Activated CD8-positive, alpha-beta memory T cell treated with anti-CD3 and anti-CD28 coated beads, Interleukin-2, amount 50 U/mL, for 24 hours (primary cell): Measurements from ENCODE around the gene CHCHD10.

Experiments used
- DNase-seq: peaks from one replicate; pipeline ENCODE4 v3.0.0-alpha.2; 2020; ENCODE audit errors: extremely low read depth

CHCHD10 gene

DNA sequence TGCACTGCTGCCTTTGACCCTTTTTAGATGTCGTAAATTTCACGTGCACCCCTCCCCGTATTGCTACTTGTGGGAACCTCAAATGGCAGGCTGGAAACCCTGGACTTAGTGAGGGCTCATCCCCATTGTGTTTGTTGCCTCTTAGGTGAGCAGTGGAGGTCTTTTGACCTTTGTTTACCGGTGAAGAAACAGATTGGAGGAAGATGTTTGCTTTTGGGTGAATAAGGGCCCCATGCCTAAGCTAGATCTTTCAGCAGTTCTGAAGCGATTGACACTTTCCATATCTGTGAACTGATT lies 19.8 kb upstream of the CHCHD10 start:
- DNase-seq = no peak

GRCh38 chr22:23786752-23787599 lies 19.2 kb upstream of the CHCHD10 start, which contains the start of gene SMARCB1:
Gene SMARCB1 (plus strand): TSS chr22:23786966. CDS start chr22:23787170, 204 bp downstream.
- DNase-seq = peak; percentile 68

GRCh38 chr22:23786261-23786710 lies 18.5 kb upstream of the CHCHD10 start:
- DNase-seq = no peak

GRCh38 chr22:23784215-23784732 lies 16.5 kb upstream of the CHCHD10 start:
- no peak for DNase-seq

DNA sequence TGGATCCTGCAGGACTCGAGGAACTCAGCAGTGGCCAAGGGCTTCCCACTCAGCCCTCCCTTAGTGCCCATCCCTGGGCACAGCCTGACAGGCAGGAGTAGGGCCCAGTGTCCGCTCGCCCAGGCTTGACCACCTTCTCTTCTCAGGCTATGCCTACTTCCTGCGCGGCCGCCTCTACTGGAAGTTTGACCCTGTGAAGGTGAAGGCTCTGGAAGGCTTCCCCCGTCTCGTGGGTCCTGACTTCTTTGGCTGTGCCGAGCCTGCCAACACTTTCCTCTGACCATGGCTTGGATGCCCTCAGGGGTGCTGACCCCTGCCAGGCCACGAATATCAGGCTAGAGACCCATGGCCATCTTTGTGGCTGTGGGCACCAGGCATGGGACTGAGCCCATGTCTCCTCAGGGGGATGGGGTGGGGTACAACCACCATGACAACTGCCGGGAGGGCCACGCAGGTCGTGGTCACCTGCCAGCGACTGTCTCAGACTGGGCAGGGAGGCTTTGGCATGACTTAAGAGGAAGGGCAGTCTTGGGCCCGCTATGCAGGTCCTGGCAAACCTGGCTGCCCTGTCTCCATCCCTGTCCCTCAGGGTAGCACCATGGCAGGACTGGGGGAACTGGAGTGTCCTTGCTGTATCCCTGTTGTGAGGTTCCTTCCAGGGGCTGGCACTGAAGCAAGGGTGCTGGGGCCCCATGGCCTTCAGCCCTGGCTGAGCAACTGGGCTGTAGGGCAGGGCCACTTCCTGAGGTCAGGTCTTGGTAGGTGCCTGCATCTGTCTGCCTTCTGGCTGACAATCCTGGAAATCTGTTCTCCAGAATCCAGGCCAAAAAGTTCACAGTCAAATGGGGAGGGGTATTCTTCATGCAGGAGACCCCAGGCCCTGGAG lies 15.7 kb upstream of the CHCHD10 start:
- no peak for DNase-seq

GRCh38 chr22:23782703-23783102 lies 14.9 kb upstream of the CHCHD10 start:
- no peak for DNase-seq

GRCh38 chr22:23782252-23782651 lies 14.5 kb upstream of the CHCHD10 start:
- no peak for DNase-seq

- no peak for DNase-seq
Observed at GRCh38 chr22:23781511-23782183, 13.9 kb upstream of the CHCHD10 start.

GRCh38 chr22:23781065-23781464 lies 13.3 kb upstream of the CHCHD10 start:
- no peak for DNase-seq

DNA sequence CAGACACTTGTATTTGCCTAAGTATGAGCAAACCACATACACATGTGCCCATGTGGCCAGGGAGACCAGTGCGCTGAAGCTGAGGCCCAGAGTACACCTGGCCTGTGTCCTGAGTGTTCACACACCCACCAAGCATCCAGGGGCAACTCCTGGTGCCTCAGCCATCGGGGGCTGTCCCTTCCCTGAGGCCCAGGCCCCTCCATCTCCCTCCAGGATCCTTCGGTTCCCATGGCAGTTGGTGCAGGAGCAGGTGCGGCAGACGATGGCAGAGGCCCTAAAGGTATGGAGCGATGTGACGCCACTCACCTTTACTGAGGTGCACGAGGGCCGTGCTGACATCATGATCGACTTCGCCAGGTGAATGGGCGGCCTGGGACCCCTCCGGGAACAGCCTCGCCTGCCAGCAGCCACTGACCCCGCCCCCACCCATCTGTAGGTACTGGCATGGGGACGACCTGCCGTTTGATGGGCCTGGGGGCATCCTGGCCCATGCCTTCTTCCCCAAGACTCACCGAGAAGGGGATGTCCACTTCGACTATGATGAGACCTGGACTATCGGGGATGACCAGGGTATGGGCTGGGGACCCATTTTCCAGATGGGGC lies 12.5 kb upstream of the CHCHD10 start:
- no peak for DNase-seq

- DNase-seq = no peak
Observed at GRCh38 chr22:23779731-23780130, 12.0 kb upstream of the CHCHD10 start.

DNA sequence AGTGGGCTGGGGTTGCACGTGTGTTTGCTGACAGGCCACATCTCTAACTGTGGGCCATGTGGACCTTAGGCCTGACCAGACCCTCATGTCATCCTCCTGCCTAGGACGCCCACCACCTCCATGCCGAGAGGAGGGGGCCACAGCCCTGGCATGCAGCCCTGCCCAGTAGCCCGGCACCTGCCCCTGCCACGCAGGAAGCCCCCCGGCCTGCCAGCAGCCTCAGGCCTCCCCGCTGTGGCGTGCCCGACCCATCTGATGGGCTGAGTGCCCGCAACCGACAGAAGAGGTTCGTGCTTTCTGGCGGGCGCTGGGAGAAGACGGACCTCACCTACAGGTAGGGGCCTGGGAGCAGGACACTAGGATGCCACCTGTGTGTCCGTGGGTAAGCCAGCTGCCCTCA lies 11.3 kb upstream of the CHCHD10 start:
- DNase-seq = no peak

- no peak for DNase-seq
Observed at GRCh38 chr22:23778577-23778900, 10.8 kb upstream of the CHCHD10 start.

- no peak for DNase-seq
Observed at GRCh38 chr22:23777776-23778576, 10.2 kb upstream of the CHCHD10 start.

DNA sequence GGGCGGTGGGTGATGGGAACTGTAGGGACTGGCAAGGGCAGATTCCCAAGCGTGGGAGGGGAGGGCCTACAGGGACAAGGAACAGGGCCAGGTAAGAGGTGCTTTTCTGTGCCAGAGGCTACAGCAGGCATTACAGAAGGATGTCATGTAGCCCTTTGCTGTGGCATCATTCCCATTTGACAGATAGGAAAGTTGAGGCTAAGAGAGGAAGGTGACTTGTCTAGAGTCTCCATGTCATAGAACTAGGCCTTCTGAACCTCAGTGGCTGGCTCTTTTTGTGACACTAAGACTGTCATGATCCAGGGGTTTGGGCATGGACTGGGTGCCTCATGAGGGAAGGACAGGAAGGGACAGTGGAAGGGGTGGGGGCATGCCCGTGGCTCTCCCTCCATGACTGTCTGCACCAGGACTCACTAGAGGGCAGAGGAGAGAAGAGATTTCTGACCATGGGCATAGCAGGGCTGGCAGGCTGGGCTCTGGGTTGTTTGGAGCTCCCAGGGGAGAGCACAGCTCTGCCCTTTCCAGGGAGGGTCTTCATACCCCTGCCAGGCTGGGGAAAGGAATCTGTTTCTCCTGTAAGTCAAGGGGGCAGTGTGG lies 8.1 kb upstream of the CHCHD10 start:
- no peak for DNase-seq

- no peak for DNase-seq
Observed at GRCh38 chr22:23774922-23775436, 7.2 kb upstream of the CHCHD10 start.

DNA sequence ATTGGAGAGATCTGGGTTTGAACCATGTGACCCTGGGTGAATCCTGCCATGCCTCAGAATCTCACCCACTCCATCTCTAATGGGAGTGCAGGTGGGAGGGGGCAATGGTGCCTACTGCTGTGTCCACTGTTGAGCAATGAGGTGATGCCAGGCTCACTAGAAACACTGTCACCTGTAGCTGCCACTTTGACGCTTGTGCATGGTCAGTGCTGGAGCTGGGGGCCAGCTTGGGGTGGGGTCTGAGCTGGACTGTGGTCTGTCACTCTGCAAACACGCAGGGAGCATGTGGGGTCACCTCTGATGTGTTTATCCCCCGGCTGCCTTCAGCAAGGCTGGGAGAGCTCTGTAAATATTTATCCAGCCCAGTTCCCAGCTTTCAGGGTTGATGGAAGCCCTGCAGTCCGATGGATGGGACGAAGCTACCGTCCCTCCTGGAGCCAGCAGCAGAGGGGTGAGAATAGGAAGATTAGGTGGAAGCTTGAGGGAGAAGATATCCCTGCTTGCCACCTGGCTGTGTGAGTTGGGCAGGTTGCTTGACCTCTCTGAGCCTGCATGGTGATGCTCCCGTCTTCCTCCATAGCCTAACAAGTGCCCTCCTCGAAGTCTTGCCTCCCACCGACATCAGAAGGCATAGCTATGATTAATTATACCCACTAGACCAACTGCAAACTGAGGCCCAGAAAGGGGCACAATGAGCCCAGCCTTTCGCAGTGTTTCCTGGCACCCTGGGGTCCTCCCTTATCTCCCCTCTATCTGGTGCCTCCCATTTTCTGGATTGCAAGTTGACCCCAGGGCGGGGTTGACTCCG lies 6.5 kb upstream of the CHCHD10 start:
- no peak for DNase-seq

DNA sequence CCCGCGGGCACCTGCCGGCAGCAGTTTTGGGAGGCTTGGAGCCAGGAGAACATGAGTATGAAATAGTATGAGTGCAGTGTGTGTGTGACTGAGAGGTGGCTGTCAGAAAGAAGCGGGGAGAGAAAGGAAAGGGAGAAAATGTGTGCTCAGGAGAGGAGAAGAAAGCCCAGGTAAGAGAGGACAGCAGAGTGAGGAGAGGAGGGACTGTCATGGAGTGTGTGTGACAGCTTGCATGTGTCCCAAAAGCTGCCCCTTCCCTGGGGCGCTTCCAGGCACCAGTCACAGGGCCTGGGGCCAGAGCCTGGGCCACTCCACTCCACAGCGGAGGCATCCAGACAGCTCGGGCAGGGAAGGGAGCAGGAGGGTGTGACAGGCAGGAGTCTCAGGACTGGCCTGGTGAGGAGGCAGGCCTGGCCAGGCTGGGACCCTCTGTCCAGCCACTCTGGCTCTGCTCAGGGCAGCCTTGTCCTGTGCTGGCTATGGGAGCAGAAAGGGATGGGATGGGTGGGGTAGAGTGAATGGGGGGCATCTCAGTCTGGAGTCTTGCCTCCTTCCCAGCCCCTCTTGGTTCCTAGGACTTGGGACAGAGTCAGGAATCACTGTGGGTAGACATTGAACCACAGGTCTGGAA lies 5.8 kb upstream of the CHCHD10 start:
- DNase-seq = no peak
